ENCODE data around the gene LIN28A.
A peak's percentile ranks its signal among the peaks of the same experiment; 100 is the strongest.

Gene LIN28A

GRCh38 chr1:26472901-26473845 is 62.6 kb downstream of the LIN28A start (continued):
- TF ChIP-seq KLF8 (tag by site-specific recombination; IDR thresholded peaks at IDR 0.05) (peak; percentile 69), PATZ1 (tag by site-specific recombination; IDR thresholded peaks at IDR 0.05) (peak; percentile 58), TCF7L2 (IDR thresholded peaks at IDR 0.05; ENCODE audit: borderline replicate concordance, low read depth, low read length) (no peak), SCRT1 (tag by site-specific recombination; IDR thresholded peaks at IDR 0.05; ENCODE audit: borderline replicate concordance) (peak; percentile 76; the same call in 1 of the 2 replicates), ZNF239 (tag by site-specific recombination; IDR thresholded peaks at IDR 0.05) (no peak), PRDM10 (tag by site-specific recombination; IDR thresholded peaks at IDR 0.05) (peak; percentile 40; the same call in 1 of the 2 replicates), ZBTB44 (tag by site-specific recombination; IDR thresholded peaks at IDR 0.05) (0 out of 2 replicates have a peak, but pooled peaks have one; percentile 10), ZNF274 (IDR thresholded peaks at IDR 0.05; ENCODE audit: low read length) (no peak), ZNF274 (tag by site-specific recombination; IDR thresholded peaks at IDR 0.05; ENCODE audit: borderline replicate concordance) (no peak), ZBTB26 (tag by site-specific recombination; optimal IDR thresholded peaks at IDR 0.05) (peak; percentile 97), ZNF341 (tag by site-specific recombination; IDR thresholded peaks at IDR 0.05; ENCODE audit: low read depth) (peak; percentile 80), ZFHX2 (tag by site-specific recombination; conservative IDR thresholded peaks at IDR 0.05) (peak; percentile 98), ZNF600 (tag by site-specific recombination; IDR thresholded peaks at IDR 0.05) (peak; percentile 26; the same call in 1 of the 2 replicates), WT1 (tag by site-specific recombination; IDR thresholded peaks at IDR 0.05) (peak; percentile 26; the same call in 1 of the 2 replicates), ZNF223 (tag by site-specific recombination; IDR thresholded peaks at IDR 0.05) (peak; percentile 38; the same call in 1 of the 2 replicates), ZNF449 (tag by site-specific recombination; IDR thresholded peaks at IDR 0.05) (peak; percentile 86), ZBTB17 (tag by site-specific recombination; IDR thresholded peaks at IDR 0.05) (peak; percentile 71), KLF16 (tag by site-specific recombination; IDR thresholded peaks at IDR 0.05) (0 out of 2 replicates have a peak, but pooled peaks have one; percentile 45)

All from HEK293 (cell line).